RWPE1 (cell line): Measurements from ENCODE around the gene OTOG.

Source experiments
- CTCF ChIA-PET: fragments of 350-600 bp; sonication (Branson Sonifier 250); formaldehyde crosslinking; extraction: SDS; loops from one replicate; lab custom pipeline; 2021; lab: Yijun Ruan, JAX
- POLR2A ChIA-PET: fragments of 400-600 bp; formaldehyde crosslinking; extraction: SDS; loops from one replicate; lab custom pipeline; 2020; ENCODE audit warnings: antibody characterized with exemption; ENCODE audit not compliant: low non-redundant PET; lab: Yijun Ruan, JAX
- DNase-seq: peaks from one replicate; pipeline ENCODE4 v3.0.0; 2012; ENCODE audit warnings: low spot score
- H3K27ac ChIP-seq: fragments of 450-650 bp; 2 replicates; pipeline ENCODE4 v1.5.1; 2017
- CTCF ChIP-seq: fragments of 450-650 bp; conservative IDR thresholded peaks from 2 replicates; pipeline ENCODE4 v1.5.1; 2017; ENCODE audit warnings: low read depth, mild to moderate bottlenecking

The OTOG gene

GRCh38 chr11:17516551-17517150 lies 30.4 kb upstream of the OTOG start:
- TF ChIP-seq CTCF = no peak
- DNase-seq = no peak
- CTCF ChIA-PET = no interaction called here
- no peak overlapping the region for H3K27ac ChIP-seq
- POLR2A ChIA-PET = no interaction called here

DNA sequence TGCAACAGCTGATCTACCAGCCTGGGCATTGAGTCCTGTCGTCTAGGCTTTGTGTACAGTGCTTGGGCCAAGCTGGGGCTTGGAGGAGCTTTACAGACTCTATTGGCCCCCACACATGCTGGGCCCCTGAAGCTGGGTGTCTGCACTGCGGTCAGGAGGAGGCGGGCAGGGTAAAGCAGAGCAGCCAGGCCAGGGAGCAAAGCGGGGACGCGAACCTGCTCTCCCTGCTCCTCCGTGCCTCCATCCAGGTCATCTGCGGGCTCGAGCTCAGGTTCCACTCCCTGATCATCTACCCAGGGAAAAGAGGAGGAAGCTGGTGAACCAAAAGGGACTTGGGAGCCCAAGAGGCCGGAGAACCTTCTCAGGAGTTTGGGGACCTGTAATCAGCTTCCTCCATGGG lies 29.9 kb upstream of the OTOG start:
- no peak for DNase-seq
- ChIA-PET CTCF (interaction anchor here (3.3 kb wide), 1 partner anchor 11 kb away, joined by 11 read pairs; no protein-coding TSS in a partner anchor), POLR2A (no interaction called here)
- TF ChIP-seq CTCF = no peak
- no peak overlapping the region for H3K27ac ChIP-seq

GRCh38 chr11:17518366-17518765 lies 28.7 kb upstream of the OTOG start:
- H3K27ac ChIP-seq = no peak overlapping the region
- no peak for TF ChIP-seq CTCF
- no peak for DNase-seq
- CTCF ChIA-PET = interaction anchor here (0.8 to 3.3 kb wide), 3 partner anchors 9 to 134 kb away, joined by 4 to 11 read pairs (median 4); partner anchors contain the start of gene KCNJ11
- POLR2A ChIA-PET = no interaction called here

- POLR2A ChIA-PET = no interaction called here
- no peak for DNase-seq
- CTCF ChIA-PET = interaction anchor here (0.5 to 3.3 kb wide), 5 partner anchors 9 to 135 kb away, joined by 3 to 11 read pairs (median 4); partner anchors contain the start of gene KCNJ11
- no peak overlapping the region for H3K27ac ChIP-seq
- no peak for TF ChIP-seq CTCF
Measured at GRCh38 chr11:17519061-17519885, 27.8 kb upstream of the OTOG start.

DNA sequence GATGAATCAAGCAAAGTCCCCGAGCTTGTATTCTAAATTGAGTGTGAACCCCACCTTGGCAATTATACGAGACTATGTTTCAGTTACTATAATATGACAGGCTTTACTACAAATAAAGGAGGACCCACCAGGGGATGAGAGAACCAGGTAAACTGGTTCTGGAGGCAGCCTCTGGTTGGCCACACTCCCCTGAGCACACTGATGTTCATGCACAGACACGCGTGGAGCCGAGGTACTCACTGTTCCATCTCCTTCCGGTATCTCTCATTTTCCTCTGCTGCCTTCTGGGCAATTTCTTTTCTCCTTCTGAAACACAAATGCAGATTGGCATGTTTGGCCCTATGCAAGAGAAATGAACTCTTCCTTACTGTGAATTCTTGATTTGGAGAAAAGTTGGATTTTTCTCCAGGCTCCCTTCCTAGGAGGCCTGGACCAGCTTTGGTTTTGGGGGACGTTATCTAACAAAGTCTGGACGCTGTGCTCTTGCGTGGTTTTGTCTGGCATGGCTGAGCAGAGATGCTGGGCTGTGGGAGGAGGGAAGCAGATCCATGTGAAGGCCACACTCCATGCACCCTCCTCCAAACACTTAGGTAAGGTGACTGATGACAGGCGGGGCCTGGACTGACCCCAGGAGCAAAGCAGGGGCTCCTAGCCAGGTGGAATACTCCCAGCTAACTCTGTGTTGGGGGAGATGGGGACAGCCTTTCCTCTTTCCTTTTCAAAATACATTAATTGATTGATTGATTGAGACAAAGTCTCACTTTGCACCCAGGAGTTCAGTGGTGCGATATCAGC lies 25.8 kb upstream of the OTOG start:
- POLR2A ChIA-PET = no interaction called here
- CTCF ChIA-PET = interaction anchor here (0.8 to 1.0 kb wide), 2 partner anchors 134 to 167 kb away, joined by 3 to 7 read pairs; no protein-coding TSS in a partner anchor
- no peak overlapping the region for H3K27ac ChIP-seq
- DNase-seq = no peak
- no peak for TF ChIP-seq CTCF

DNA sequence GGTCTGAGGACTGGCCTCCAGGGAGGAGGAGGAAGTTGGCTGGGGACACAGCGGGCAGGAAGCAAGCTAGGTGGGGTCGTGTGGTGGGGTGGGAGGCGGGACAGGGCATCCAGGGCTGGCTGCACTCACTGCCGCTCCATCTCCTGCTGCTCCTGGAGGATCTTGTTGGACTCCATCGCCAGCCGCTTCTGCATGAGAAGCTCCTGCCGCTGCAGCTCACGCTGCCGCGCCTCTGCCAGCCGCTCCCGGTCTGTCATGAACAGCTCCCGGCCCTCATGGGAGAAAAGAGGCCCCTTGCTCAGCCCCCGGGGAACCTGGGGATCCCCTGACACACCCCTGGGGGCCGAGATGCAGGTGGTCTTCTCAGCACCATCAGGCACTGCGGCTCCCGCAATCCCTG lies 24.4 kb upstream of the OTOG start:
- no peak for TF ChIP-seq CTCF
- no peak overlapping the region for H3K27ac ChIP-seq
- POLR2A ChIA-PET = no interaction called here
- no peak for DNase-seq
- CTCF ChIA-PET = no interaction called here
